Activated naive CD4-positive, alpha-beta T cell treated with anti-CD3 and anti-CD28 coated beads for 36 hours (primary cell): ENCODE data around the gene DOCK9. TPM values are rescaled to one million over a fixed set of nuclear protein-coding genes. Genes with fewer than 3 reads are reported as not detected.

Experiments used
- CTCF ChIA-PET: fragments of 350-600 bp; sonication (Branson Sonifier 250); formaldehyde crosslinking; loops from one replicate; lab custom pipeline; 2021; ENCODE audit warnings: antibody characterized with exemption; lab: Charles Lee
- DNase-seq: peaks from one replicate; pipeline ENCODE4 v3.0.0-alpha.2; 2020
- H3K27ac Mint-ChIP-seq: one replicate; pipeline ENCODE4 v1.8.0; 2021; ENCODE audit warnings: mild to moderate bottlenecking, mixed read lengths
- H3K27me3 Mint-ChIP-seq: one replicate; pipeline ENCODE4 v1.8.0; 2021; ENCODE audit warnings: low read depth, mixed read lengths
- H3K36me3 Mint-ChIP-seq: one replicate; pipeline ENCODE4 v1.8.0; 2021; ENCODE audit warnings: low read depth, mixed read lengths
- H3K4me1 Mint-ChIP-seq: one replicate; pipeline ENCODE4 v1.8.0; 2021; ENCODE audit warnings: low read depth, mixed read lengths
- H3K4me3 Mint-ChIP-seq: one replicate; pipeline ENCODE4 v1.8.0; 2021; ENCODE audit warnings: mild to moderate bottlenecking, moderate library complexity, mixed read lengths
- H3K9me3 Mint-ChIP-seq: one replicate; pipeline ENCODE4 v1.8.0; 2021; ENCODE audit warnings: mixed read lengths
- intact Hi-C: fragments of 100-400 bp; cut with micrococcal nuclease; formaldehyde crosslinking; loops from one replicate; pipeline ENCODE4 v1.15.1; 2023
- total RNA-seq, 2 experiments: library from RNA; stranded (reverse); gene quantifications; one replicate each; pipeline ENCODE4 v1.2.3, GENCODE V29; 2021

Gene DOCK9
- total RNA-seq, 2 experiments from 2014 or later: 38.3 to 42.1 TPM

GRCh38 chr13:98972627-98973026, 5.2 kb downstream of the DOCK9 start:
- peaks cover 74% of the 10 kb centered on the region for H3K4me1 Mint-ChIP-seq
- no peak for DNase-seq
- no peak overlapping the region for H3K27ac Mint-ChIP-seq
- H3K36me3 Mint-ChIP-seq: no peaks in the 10 kb centered on the region
- H3K27me3 Mint-ChIP-seq: no peaks in the 10 kb centered on the region
- intact Hi-C loops: no loop called here
- CTCF ChIA-PET: interaction anchor here (0.6 kb wide), 1 partner anchor 83 kb away, joined by 4 read pairs; no protein-coding TSS in a partner anchor
- H3K4me3 Mint-ChIP-seq: no peak overlapping the region
- no peaks in the 10 kb centered on the region for H3K9me3 Mint-ChIP-seq

GRCh38 chr13:98972059-98972458, 5.8 kb downstream of the DOCK9 start:
- Mint-ChIP-seq H3K27ac (no peak overlapping the region), H3K9me3 (no peaks in the 10 kb centered on the region), H3K27me3 (no peaks in the 10 kb centered on the region), H3K4me3 (no peak overlapping the region), H3K4me1 (peaks cover 70% of the 10 kb centered on the region), H3K36me3 (no peaks in the 10 kb centered on the region)
- CTCF ChIA-PET: interaction anchor here (0.6 kb wide), 1 partner anchor 84 kb away, joined by 4 read pairs; no protein-coding TSS in a partner anchor
- DNase-seq: no peak
- intact Hi-C loops: no loop called here

- CTCF ChIA-PET: interaction anchor here (1.0 kb wide), 1 partner anchor 54 kb away, joined by 5 read pairs; no protein-coding TSS in a partner anchor
- peaks cover 53% of the 10 kb centered on the region for H3K4me1 Mint-ChIP-seq
- H3K4me3 Mint-ChIP-seq: no peak overlapping the region
- H3K9me3 Mint-ChIP-seq: no peaks in the 10 kb centered on the region
- no peak for DNase-seq
- H3K27me3 Mint-ChIP-seq: no peaks in the 10 kb centered on the region
- intact Hi-C loops: no loop called here
- no peak overlapping the region for H3K27ac Mint-ChIP-seq
- H3K36me3 Mint-ChIP-seq: no peaks in the 10 kb centered on the region
Observed at GRCh38 chr13:98970330-98970729, 7.5 kb downstream of the DOCK9 start.

GRCh38 chr13:98967491-98967890, 10.4 kb downstream of the DOCK9 start:
- no peaks in the 10 kb centered on the region for H3K36me3 Mint-ChIP-seq
- no peak for DNase-seq
- CTCF ChIA-PET: no interaction called here
- no peaks in the 10 kb centered on the region for H3K27me3 Mint-ChIP-seq
- no peak overlapping the region for H3K4me3 Mint-ChIP-seq
- peaks cover 29% of the 10 kb centered on the region for H3K4me1 Mint-ChIP-seq
- intact Hi-C loops: no loop called here
- H3K27ac Mint-ChIP-seq: no peak overlapping the region
- H3K9me3 Mint-ChIP-seq: no peaks in the 10 kb centered on the region

- Mint-ChIP-seq H3K4me3 (no peak overlapping the region), H3K9me3 (no peaks in the 10 kb centered on the region), H3K27ac (no peak overlapping the region), H3K36me3 (no peaks in the 10 kb centered on the region), H3K4me1 (peaks cover 25% of the 10 kb centered on the region), H3K27me3 (no peaks in the 10 kb centered on the region)
- intact Hi-C loops: no loop called here
- DNase-seq: no peak
- CTCF ChIA-PET: interaction anchor here (0.7 to 1.5 kb wide), 3 partner anchors 12 to 156 kb away, joined by 3 read pairs; partner anchors contain the start of gene DOCK9
Observed at GRCh38 chr13:98966019-98966418, 11.8 kb downstream of the DOCK9 start.

GRCh38 chr13:98965325-98965724, 12.5 kb downstream of the DOCK9 start:
- CTCF ChIA-PET: interaction anchor here (0.7 to 1.6 kb wide), 4 partner anchors 11 to 156 kb away, joined by 3 to 5 read pairs (median 3); partner anchors contain the start of gene DOCK9
- Mint-ChIP-seq H3K9me3 (no peaks in the 10 kb centered on the region), H3K4me1 (peaks cover 22% of the 10 kb centered on the region)

GRCh38 chr13:98963917-98964316, 13.9 kb downstream of the DOCK9 start:
- H3K36me3 Mint-ChIP-seq: peaks cover 3% of the 10 kb centered on the region
- no peak overlapping the region for H3K4me3 Mint-ChIP-seq
- CTCF ChIA-PET: interaction anchor here (1.0 to 1.6 kb wide), 4 partner anchors 12 to 120 kb away, joined by 3 to 5 read pairs (median 3); no protein-coding TSS in a partner anchor
- H3K4me1 Mint-ChIP-seq: peaks cover 16% of the 10 kb centered on the region
- DNase-seq: no peak
- no peak overlapping the region for H3K27ac Mint-ChIP-seq
- intact Hi-C loops: no loop called here
- no peaks in the 10 kb centered on the region for H3K27me3 Mint-ChIP-seq
- no peaks in the 10 kb centered on the region for H3K9me3 Mint-ChIP-seq

More at GRCh38 chr13:98965325-98965724, 12.5 kb downstream of the DOCK9 start:
- no peak for DNase-seq
- intact Hi-C loops: no loop called here
- Mint-ChIP-seq H3K27me3 (no peaks in the 10 kb centered on the region), H3K36me3 (no peaks in the 10 kb centered on the region), H3K4me3 (no peak overlapping the region), H3K27ac (no peak overlapping the region)

GRCh38 chr13:98962901-98963590, 14.8 kb downstream of the DOCK9 start:
- intact Hi-C loops: no loop called here
- peaks cover 3% of the 10 kb centered on the region for H3K36me3 Mint-ChIP-seq
- CTCF ChIA-PET: interaction anchor here (1.1 to 1.6 kb wide), 2 partner anchors 16 to 120 kb away, joined by 3 read pairs; no protein-coding TSS in a partner anchor
- DNase-seq: no peak
- no peaks in the 10 kb centered on the region for H3K27me3 Mint-ChIP-seq
- H3K27ac Mint-ChIP-seq: no peak overlapping the region
- H3K9me3 Mint-ChIP-seq: no peaks in the 10 kb centered on the region
- no peak overlapping the region for H3K4me3 Mint-ChIP-seq
- H3K4me1 Mint-ChIP-seq: peaks cover 14% of the 10 kb centered on the region

GRCh38 chr13:98961503-98962105, 16.3 kb downstream of the DOCK9 start:
- peaks cover 11% of the 10 kb centered on the region for H3K4me1 Mint-ChIP-seq
- H3K4me3 Mint-ChIP-seq: no peak overlapping the region
- peaks cover 3% of the 10 kb centered on the region for H3K36me3 Mint-ChIP-seq
- H3K27ac Mint-ChIP-seq: no peak overlapping the region
- DNase-seq: no peak
- no peaks in the 10 kb centered on the region for H3K9me3 Mint-ChIP-seq
- CTCF ChIA-PET: no interaction called here
- H3K27me3 Mint-ChIP-seq: no peaks in the 10 kb centered on the region
- intact Hi-C loops: no loop called here

GRCh38 chr13:98960606-98961502, 17.0 kb downstream of the DOCK9 start:
- H3K27ac Mint-ChIP-seq: no peak overlapping the region
- H3K4me3 Mint-ChIP-seq: no peak overlapping the region
- peaks cover 3% of the 10 kb centered on the region for H3K36me3 Mint-ChIP-seq
- CTCF ChIA-PET: no interaction called here
- DNase-seq: no peak
- H3K27me3 Mint-ChIP-seq: no peaks in the 10 kb centered on the region
- peaks cover 11% of the 10 kb centered on the region for H3K4me1 Mint-ChIP-seq
- intact Hi-C loops: no loop called here
- H3K9me3 Mint-ChIP-seq: no peaks in the 10 kb centered on the region

- CTCF ChIA-PET: interaction anchor here (0.5 kb wide), 1 partner anchor 19 kb away, joined by 3 read pairs; no protein-coding TSS in a partner anchor
- intact Hi-C loops: no loop called here
- Mint-ChIP-seq H3K4me3 (no peak overlapping the region), H3K36me3 (peaks cover 3% of the 10 kb centered on the region), H3K9me3 (no peaks in the 10 kb centered on the region), H3K4me1 (peaks cover 11% of the 10 kb centered on the region), H3K27ac (no peak overlapping the region), H3K27me3 (no peaks in the 10 kb centered on the region)
- DNase-seq: no peak
Observed at GRCh38 chr13:98959786-98960605, 17.9 kb downstream of the DOCK9 start.
